Right renal cortex interstitium (tissue), 3 donors: ENCODE results near the gene HORMAD1. TPM values are rescaled to one million over a fixed set of nuclear protein-coding genes. Genes with fewer than 3 reads are reported as not detected.
"Not testable (repeated sequence)": the region's sequence is repeated elsewhere in the genome, so short reads cannot be mapped to it uniquely, and the experiment has no call there.

Source experiments
- DNase-seq, 3 donors: peaks; one replicate each; pipeline ENCODE4 v3.0.0-alpha.2; 2013; ENCODE audit warnings: low read depth in 3 of 3, low spot score in 2 of 3
- polyA plus RNA-seq, 3 donors: library from polyadenylated mRNA; unstranded; fragments of 120-200 nt; gene quantifications; one replicate each; pipeline ENCODE4 v1.2.1, GENCODE V29; 2013; ENCODE audit not compliant: insufficient read length in 3 of 3

HORMAD1 gene
- polyA plus RNA-seq, 3 donors, result not detected

DNA sequence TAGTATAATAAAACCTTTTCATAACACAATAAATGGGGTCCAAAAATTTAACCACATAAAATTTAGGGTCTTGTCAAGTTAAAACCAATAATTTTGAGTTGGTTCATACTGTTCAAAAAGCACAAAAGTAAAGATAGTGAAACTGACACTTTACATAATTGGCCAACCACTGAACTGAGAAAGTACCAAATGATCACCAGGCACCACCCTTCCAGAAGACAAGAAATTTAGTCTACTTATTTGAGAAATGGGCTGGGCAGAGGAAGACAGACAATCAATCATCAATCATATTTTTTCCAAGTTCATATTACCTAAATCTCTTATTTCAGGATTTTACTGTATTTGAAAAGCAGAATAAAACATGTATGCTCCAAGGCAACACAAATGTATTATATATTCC is 17.3 kb downstream of the HORMAD1 start:
- DNase-seq, result no peak

DNA sequence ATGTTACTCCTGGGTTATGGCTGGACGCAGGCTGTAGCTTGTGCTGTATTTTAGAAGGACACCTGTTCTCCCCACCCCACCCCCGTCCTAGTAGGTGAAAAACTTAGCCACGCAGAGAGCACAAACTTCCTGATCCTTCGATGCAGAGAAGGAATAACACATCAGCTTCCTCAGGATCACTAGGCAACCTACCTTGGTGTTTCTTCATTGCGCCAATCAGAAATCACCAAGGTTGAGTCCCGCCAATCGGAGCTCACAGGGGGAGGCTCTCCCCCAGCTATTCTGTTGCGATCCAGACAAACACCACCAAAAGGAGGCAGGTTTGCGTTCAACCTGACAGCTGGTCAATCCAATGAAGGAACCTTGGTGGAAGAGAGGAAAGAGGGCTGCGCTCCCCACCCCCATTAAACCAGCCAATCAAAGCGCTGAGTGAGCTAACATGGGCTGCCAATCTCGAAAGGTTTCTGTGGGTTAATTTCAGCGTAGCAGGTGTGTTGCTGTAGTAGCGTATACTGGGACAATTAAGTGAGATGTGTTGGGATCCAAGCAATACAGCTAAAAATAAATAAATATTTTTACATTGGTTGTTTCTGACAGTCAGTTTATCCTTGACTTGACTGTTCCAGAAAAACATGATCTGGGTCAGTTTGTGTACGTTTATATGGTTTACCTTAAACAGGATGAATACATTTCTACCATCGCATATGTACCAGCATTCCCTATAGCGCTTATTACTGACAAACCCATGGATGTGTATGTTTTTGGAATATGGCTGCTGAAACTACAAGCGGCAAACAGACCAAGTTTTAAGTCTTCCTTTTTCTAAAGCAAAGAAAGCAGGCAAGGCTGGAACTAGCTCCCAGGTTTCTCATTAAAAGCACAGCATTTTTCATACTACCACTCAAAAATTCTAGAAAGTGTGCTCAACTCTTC is 23.4 kb downstream of the HORMAD1 start, which contains the start of gene GOLPH3L:
TSS of gene GOLPH3L (minus strand) at position 160 of the 933 bp plus-strand sequence. CDS start 2,316 bp downstream, outside the sequence.
- DNase-seq, result peak; percentile 96 to 98 (median 96)

DNA sequence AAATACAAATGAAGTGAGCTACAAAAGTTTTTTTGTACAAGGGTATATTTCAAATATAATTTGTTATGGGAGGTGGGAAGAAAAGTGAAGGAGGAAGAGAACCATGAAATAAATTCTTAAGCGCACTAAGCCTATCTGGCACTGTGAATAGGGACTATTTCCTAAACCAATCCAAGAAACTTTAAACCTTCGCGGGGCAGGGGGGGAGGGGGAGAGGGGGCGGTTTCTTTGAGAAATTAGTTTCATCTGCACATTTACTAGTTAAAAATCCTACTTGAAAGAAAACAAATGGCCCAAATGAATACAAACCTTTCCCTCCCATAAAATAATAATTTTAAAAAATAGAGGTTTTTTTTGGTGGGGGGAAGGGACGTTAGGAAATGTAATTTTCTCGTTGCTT is 24.1 kb downstream of the HORMAD1 start:
- DNase-seq, result no peak

DNA sequence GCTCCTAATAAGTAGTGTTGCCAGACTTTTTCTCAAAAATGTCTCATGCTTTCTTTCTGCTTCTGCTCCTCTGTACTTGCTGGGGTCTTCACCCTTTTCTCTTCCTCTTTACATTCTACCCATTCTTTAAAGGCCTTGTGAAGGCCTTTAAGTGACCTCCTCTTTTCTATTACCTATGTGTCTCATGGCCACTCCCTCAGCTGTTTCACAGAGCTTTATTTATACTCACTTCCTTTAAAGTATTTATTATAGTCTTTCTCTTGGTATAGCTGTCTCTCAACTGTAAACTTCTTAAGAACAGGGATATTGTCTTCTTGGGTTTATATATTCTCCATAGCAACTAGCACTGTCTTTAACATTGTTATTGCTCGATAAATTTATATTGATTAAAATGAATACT is 24.5 kb downstream of the HORMAD1 start:
- DNase-seq, result no peak

DNA sequence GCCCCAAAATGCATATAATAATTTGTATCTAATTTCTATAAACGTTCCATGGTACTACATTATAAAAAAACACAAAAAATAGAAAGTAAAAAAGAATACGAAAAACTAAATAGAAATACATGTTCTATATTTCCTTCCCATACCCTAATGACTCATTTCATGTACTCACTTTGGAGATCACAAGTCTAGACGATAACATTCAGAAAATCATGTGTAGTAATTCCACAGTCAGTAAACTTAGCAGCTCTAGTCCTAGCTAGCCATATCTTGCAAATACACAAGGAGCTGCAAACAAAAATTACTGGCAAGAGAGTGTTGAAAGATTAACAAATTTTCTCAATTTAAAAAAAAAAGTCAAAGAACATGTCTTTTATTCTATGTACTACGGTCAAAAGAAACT is 25.1 kb downstream of the HORMAD1 start:
- DNase-seq, result no peak

DNA sequence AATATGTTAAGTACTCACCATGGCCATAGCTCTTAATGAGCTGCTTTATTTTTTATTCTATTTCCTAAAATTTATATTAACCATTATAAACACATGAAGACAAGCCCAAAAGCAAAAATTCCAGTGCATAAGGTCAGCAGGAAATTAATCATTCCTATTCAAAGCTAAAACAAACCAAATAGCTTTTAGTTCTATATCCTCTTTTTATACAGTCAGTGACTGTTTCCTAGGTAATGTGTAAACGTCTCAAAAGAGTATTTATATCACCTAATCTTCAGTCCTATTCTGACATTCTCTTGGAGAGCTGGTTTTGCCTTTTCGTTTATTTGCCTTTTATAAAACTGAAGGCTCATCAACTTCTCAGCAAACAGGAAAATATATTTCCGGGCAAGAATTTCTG is 28.0 kb downstream of the HORMAD1 start:
- no peak for DNase-seq

DNA sequence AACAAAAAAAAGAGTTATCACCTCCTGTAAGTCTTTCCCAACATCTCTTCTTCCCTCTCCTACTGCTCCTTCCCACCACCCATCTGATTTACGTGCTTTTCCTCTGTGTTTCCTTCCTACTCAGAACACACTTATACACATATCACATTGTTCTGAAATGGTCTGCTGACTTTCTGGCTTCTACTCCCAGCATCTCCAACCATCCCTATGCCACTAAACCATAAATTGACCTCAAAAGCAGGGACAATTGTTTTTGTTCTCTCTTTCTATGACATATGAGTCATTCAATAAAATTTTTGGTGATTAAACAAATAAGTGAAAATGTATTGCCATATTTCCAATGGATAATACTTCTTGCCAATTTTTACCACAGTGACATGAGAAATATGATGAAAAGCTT is 31.9 kb downstream of the HORMAD1 start:
- DNase-seq, result no peak

DNA sequence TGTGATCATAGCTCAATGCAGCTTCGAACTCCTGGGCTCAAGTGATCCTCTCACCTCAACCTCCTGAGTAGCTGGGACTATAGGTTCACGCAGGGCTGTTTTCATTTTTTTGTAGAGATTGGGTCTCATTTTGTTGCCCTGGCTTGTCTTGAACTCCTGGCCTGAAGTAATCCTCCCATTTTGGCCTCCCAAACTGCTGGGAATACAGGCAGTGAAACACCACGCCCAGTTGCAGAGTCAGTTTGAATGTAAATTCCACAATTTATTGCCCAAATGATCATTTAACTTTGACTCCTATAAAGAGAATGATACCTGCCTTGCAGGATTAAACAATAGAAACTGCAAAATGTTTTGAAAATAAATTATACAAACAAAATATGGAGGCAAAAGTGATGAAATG is 34.4 kb downstream of the HORMAD1 start:
- no peak for DNase-seq

DNA sequence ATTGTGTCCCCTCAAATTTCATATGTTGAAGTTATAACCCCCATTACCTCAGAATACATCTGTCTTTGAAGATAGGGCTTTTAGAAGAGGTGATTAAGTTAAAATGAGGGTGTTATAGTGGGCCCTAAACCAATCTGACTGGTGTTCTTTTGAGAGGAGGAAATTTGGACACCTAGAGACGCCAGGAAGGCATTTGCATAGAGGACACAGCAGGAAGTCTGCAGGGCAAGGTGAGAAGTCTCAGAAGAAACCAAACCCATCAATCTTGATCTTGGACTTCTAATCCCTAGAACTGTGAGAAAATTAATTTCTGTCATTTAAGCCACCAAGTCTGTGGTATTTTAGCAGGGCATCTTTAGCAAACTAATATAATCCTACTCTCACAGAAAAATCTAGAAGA is 36.8 kb downstream of the HORMAD1 start:
- no peak for DNase-seq

DNA sequence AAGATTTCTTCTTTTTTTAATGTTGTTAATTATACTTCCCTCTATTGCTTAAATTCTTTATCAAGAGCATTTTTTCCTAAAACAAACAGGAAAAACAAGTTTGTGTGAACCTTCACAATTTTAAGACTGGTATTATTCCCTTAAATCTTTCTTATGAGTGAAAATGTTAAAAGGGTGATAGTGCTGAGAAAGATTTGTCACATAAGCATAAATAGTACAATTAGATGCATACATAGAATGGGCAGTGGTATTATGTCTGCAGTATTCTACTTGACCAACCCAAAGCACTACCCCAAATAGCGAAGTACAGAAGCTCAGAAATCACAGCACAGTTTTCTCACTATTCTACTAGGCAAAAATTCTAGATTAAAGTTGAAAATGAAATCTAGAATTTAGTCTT is 41.7 kb downstream of the HORMAD1 start:
- DNase-seq, result no peak

DNA sequence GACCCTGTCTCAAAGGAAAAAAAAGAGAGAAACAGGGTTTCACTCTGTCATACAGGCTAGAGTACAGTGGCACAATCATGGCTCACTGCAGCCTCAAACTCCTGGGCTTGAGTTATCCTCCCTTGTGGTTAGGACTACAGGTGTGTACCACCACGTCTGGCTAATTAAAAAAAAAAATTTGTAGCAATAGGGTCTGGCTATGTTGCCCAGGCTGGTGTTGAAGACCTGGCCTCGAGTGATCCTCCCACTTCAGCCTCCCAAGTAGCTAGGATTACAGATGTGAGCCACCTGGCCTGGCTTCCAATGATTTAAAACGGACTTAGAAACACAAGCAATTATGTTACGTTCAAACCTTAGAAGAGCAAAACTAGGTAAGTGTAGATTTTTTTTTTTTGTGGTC is 45.8 kb downstream of the HORMAD1 start:
- no peak for DNase-seq

DNA sequence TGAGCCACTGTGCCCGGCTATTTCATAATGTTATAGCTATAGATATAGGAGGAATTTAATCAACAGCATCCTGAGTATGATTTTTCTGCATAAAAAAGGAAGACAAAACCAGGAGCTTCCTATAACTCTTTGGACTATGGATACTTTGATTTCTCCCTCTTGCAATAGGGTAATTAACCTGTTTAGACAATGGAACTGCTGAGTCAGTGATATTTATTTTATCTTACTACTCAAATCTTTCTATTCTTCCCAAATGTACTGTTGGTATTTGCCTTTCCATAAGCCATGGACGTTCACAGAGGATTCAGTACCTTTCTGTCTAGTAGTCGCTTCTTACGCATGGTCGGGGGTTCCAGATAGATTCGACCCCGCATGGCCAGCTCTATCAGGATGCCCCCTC is 57.4 kb downstream of the HORMAD1 start:
- no peak for DNase-seq

DNA sequence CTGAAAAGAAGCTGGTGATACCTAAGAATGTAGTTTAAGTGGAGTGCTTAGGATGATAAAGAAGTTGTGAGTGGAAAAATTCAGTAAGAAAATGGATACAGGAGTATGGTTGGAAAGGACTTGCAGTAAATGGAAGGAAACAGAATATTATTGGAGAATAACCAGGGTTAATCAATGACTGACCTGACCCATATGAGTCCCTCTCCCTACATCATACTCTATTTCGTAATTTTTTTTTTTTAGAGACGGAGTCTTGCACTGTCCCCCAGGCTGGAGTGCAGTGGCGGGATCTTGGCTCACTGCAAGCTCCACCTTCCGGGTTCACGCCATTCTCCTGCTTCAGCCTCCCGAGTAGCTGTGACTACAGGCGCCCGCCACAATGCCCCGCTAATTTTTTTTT is 57.9 kb downstream of the HORMAD1 start:
- no peak for DNase-seq

DNA sequence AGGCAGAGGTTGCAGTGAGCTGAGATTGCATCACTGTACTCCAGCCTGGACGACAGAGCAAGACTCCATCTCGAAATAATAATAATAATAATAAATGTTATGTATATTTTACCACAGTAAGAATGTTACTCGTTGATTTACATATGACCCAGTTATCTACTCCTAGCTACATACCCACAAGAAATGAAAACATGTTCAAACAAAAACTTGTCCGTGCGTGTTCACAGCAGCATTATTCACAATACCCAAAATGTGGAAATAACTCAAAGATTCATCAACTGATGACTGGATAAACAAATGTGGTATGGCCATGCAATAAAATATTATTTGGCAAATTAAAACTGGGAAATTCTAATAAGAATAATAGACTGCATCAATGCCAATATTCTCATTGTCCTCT is 59.5 kb downstream of the HORMAD1 start:
- DNase-seq, result no peak

DNA sequence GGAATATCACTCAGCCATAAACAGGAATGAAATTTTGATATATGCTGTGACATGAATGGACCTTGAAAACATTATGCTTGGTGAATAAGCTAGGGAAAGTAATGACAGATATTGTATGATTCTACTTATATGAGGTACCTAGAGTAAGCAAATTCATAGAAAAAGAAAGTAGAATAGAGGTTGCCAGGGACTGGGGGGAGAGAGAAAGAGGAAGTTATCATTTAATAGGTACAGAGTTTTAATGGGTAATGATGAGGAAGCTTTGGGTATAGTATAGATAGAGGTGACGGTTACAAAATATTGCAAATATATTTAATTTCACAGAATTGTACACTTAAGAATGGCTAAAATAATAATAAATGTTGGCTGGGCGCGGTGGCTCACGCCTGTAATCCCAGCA is 60.1 kb downstream of the HORMAD1 start:
- no peak for DNase-seq

DNA sequence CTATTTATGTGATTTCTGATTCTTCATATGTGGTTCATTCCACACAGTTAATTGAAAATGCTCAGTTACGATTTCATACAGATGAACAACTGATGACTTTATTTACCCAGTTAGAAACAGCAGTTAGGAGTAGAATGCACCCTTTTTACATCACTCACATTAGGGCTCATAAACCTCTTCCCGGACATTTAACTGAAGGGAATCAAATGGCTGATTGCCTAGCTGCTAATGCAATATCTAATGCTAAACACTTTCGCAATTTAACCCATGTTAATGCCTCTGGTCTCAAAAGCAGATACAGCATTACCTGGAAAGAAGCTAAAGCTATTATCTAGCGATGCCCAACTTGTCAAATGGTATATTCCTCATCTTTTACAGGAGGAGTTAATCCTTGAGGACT is 63.6 kb downstream of the HORMAD1 start:
- not testable (repeated sequence) for DNase-seq

DNA sequence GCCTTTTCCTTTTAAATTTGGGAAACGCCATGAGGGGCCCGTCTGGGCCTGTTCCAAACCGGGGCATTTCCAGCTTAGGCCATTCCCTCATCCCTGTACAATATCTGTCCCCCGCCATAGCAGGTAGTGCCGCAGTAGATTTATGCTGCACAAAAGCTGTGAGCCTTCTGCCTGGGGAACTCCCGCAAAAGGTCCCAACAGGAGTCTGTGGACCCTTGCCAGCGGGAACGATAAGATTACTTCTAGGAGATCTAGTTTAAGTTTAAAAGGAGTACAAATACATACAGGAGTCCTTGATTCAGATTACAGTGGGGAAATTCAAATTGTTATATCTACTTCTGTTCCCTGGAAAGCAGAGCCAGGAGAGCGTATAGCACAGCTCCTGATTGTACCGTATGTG is 66.1 kb downstream of the HORMAD1 start:
- not testable (repeated sequence) for DNase-seq

DNA sequence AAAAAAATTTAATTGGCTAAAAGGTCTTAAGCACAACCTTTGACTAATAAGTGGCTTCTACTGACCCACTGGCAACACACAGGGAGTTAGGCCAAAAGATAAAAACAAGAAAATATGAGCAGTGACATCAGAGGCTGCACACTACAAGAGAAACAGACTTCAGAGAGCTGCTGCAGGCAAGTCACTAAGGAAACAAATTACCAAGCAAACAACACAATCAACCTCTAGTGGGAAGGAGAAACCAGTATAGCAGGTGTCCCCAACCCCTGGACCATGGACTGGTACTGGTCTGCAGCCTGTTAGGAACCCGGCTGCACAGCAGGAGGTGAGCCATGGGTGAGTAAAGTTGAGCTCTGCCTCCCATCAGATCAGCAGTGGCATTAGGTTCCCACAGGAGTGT is 70.5 kb downstream of the HORMAD1 start:
- DNase-seq, result no peak

DNA sequence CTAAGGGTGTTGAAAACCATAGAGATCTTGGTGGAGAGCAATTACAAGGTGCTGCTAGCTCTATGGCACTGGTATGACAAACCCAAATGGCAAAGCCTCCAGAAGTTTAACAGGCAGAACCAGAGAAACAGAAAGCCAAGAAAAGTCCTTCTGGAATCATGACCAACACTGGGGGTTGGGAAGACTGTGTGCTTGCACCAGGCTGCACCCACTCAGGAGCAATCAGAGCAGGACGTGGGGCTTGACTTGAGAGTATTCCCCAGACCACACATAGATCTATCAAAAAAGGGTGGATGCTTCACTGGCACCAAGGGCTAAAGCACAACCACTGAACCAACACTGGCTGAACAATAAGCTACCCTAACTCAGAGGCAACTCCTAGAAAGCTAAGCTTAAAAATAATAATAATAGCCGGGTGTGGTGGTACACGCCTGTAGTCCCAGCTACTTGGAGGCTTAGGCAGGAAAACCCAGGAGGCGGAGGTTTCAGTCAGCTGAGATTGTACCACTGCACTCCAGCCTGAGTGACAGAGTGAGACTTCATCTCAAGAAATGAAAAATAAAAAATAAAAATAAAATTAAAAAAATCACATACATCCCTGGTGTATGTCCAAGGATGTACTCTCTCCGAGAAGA is 71.1 kb downstream of the HORMAD1 start:
- no peak for DNase-seq
